Testis (tissue), 2 donors: Measurements from ENCODE around the gene CEP85L.

Experiments used
- CTCF ChIP-seq, 3 experiments: fragments of 450-650 bp in 2 of 3; fragments of 200-600 bp in 1 of 3; sonication (generic) in 1 of 3; IDR thresholded peaks; one replicate each; pipeline ENCODE4 v1.5.1; 2016 to 2019; ENCODE audit warnings: antibody characterized with exemption in 3 of 3, mild to moderate bottlenecking in 2 of 3, moderate library complexity in 1 of 3
- POLR2A ChIP-seq: fragments of 450-650 bp; IDR thresholded peaks from one replicate; pipeline ENCODE4 v1.6.1; 2017; ENCODE audit warnings: antibody characterized with exemption, mild to moderate bottlenecking, moderate library complexity

GRCh38 chr6:118536478-118536877 lies 114.9 kb downstream of the CEP85L start:
- TF ChIP-seq CTCF (IDR thresholded peaks at IDR 0.05) (no peak), POLR2A (no peak)
